ENCODE data around the gene PPM1G.
A peak's percentile ranks its signal among the peaks of the same experiment; 100 is the strongest.
"Not testable (repeated sequence)": the region's sequence is repeated elsewhere in the genome, so short reads cannot be mapped to it uniquely, and the experiment has no call there.

PPM1G gene, protein sequence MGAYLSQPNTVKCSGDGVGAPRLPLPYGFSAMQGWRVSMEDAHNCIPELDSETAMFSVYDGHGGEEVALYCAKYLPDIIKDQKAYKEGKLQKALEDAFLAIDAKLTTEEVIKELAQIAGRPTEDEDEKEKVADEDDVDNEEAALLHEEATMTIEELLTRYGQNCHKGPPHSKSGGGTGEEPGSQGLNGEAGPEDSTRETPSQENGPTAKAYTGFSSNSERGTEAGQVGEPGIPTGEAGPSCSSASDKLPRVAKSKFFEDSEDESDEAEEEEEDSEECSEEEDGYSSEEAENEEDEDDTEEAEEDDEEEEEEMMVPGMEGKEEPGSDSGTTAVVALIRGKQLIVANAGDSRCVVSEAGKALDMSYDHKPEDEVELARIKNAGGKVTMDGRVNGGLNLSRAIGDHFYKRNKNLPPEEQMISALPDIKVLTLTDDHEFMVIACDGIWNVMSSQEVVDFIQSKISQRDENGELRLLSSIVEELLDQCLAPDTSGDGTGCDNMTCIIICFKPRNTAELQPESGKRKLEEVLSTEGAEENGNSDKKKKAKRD

GRCh38 chr2:27409321-27410073 is at the start of gene PPM1G:
Gene PPM1G (minus strand): TSS chr2:27409591. CDS start chr2:27409422, 169 bp downstream.
- peak; percentile 92 for DNase-seq

DNA sequence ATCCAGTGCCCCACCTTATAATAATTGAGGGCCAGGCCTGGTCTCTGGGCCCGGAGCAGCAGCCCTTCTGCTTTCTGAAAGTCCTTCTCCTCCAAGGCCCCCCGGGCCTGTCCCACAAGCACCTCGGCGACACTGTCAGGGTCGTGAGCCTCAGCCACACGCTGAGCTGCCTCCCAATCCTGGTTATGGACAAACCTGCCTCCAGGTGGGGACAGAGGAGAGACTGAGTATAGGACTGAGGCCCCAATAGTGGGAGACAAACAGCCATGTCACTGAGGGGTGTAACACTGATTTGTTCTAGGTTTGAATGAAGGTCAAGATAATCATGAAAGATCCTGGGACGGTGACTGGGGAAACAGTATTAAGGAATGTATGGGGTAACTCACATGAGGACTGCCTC is 44.6 kb upstream of the PPM1G start:
- DNase-seq = no peak

DNA sequence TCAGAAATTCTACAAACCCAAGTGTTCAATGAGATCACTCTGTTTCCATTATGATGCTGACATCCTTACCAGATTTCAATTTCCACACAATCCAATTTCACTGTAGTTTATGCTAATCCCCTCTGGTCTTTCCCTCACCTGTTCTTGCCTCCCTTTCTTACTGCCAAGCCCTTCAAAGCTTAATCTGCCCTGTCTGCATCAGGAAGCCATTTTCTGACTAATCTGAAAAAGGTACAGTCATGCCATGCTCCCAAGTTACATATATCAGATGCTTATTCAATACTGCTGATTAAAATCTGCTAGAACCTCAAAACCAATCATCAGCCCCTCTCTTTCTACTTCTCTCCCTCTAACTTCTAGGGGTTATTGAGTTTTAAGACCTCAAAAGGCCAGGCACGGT is 41.7 kb upstream of the PPM1G start:
- no peak for DNase-seq

GRCh38 chr2:27448381-27448780 is 39.0 kb upstream of the PPM1G start:
- DNase-seq = no peak

- no peak for DNase-seq
Measured at GRCh38 chr2:27446057-27446456, 36.7 kb upstream of the PPM1G start.

DNA sequence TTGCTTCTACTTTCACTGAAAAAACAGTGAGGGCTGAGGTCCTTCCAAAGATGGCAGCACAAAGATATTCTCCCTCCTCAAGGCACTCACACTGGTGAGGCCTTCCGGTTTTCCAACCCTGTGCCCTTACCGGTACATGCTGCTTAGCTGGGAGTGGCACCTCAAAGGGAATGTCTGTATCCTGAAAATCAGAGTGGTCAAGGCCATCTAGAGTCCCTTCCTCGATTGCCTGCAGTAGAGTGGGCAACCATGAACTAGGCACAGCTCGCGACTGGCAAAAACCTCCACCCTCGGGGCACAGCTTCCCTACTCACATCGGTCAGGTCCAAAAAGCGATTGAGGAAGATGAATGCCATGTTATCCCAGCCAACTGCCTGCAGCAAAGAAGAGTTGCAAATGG is 36.2 kb upstream of the PPM1G start:
- DNase-seq = no peak

DNA sequence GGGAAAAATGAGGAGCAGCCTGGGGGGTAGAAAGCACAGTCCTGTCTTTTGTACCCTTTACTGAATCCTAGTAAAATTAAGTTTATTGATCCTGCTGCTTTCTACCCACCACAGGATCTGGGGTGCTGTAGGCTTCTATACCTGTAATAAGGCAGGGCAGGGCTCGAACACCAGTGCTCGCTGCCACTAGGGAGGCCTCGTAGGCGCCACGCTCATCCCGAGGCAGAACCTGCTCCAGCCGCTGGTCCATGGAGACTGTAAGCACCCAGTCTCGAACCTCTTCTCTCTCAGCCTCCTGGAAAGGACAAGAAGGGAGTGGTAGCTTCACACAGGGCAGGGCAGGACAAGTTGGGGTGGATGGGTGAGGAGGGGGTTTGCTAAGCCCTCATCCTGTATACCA is 35.8 kb upstream of the PPM1G start:
- no peak for DNase-seq

- DNase-seq = no peak
Measured at GRCh38 chr2:27442920-27443282, 33.5 kb upstream of the PPM1G start.

DNA sequence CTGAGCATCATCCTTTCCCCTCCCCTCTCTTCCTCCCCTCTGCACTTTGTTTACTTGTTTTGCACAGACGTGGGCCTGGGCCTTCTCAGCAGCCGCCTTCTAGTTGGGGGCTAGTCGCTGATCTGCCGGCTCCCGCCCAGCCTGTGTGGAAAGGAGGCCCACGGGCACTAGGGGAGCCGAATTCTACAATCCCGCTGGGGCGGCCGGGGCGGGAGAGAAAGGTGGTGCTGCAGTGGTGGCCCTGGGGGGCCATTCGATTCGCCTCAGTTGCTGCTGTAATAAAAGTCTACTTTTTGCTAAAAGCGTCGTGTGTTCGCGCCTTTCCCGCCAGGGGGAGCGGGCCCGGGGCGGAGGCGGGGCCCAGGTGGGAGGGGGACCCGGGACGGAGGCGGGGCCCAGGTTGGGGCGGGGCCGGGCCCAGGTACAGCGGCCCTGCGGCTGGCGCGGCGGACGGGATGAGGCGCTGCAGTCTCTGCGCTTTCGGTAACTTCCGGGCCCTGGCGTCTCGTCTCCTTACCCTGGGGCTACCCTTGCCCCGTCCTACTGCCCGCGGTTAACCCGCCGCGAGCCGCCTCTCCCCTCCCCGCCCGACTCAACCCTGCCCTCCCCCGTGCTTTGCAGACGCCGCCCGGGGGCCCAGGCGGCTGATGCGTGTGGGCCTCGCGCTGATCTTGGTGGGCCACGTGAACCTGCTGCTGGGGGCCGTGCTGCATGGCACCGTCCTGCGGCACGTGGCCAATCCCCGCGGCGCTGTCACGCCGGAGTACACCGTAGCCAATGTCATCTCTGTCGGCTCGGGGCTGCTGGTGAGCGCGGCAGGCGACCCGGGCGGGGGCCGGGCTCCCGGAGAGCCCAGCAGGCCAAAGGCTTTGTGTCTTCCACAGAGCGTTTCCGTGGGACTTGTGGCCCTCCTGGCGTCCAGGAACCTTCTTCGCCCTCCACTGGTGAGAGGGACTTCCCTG is 32.8 kb upstream of the PPM1G start, which contains the start of gene KRTCAP3:
Gene KRTCAP3 (plus strand): TSS at position 424 of the 962 bp plus-strand sequence. CDS start 32 bp downstream, at position 456.
- peak; percentile 72 for DNase-seq

- no peak for DNase-seq
Measured at GRCh38 chr2:27441226-27441926, 32.0 kb upstream of the PPM1G start.

DNA sequence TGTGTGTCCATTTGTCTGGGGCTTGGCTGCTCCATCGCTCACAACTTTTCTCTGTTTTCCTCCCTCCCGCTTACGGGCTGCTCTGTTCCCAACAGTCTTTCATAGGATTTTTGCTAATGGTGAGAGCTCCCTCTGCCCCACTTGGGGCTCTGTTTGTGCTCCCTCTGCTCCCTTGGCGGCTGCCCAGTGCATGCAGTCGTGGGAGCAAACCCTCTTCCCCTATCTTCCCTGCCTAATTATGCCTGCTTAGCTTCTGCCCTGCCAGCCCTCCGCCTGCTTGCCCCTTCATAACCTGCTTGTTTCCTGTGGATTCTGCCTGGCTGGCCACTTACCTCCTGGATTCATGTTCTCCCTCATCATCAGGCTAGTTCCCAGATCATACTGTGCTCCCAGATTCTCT is 26.2 kb upstream of the PPM1G start:
- no peak for DNase-seq

GRCh38 chr2:27431395-27431794 is 22.0 kb upstream of the PPM1G start:
- no peak for DNase-seq

DNA sequence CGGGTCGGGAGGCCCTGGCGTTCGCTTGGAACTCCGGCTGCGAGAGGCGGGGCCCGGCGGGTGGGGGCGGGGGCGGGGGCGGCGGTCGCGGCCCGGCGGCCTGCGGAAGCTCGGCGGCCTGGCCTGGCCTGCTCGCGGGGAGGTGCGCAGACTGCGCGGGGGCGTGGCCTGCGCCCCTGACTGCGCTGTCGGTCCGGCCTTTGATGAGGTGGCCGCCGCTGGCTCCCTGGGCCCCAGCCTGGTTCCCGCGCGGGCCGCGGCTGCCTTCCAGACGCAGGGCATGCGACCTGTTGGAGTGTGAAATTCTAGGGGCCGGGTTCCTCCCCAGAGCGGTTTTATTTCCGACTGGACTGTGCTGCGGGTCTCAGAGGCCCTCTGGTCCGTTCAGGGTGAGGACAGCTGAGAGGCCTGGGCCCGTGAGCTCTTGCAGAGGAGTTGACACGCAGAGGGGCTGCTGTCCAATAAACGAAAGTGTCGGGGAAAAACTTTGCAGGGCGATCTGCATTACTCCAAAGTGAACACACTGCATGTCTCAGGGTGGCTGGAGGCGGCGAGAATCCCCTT is 19.7 kb upstream of the PPM1G start:
- DNase-seq = peak; percentile 76

GRCh38 chr2:27428213-27428977 is 19.0 kb upstream of the PPM1G start, which contains the start of gene NRBP1:
Gene NRBP1 (plus strand): TSS chr2:27428631. CDS start chr2:27433274, 4,643 bp downstream.
- peak; percentile 84 for DNase-seq

DNA sequence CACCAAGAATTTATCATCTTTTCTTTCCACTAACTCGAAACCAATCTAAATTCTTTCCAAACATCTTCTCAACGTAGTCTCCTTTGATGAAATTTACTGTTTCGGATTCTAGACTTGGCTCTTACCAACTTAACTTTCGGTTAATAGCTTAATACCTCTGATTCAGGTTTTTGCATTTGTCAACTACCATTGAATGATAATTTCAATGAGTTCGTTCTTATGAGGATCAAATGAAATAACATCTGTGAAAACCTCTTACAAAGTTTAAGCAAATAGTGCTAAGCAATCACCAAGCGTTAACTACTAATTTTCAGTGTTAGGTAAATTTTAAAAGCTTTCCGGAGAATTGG is 18.4 kb upstream of the PPM1G start:
- no peak for DNase-seq

DNA sequence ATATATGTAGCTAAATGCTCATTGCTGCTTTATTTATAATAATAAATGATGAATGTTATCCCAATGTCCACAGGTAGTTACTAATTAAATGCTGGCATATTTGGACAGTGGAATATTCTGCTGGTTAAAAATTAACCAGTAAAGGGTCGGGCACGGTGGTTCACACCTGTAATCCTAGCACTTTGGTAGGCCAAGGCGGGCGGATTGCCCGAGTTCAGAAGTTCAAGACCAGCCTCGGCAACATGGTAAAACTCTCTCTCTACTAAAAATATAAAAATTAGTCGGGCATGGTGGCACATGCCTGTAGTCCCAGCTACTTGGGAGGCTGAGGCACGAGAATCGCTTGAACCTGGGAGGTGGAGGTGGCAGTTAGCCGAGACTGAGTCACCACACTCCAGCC is 15.6 kb upstream of the PPM1G start:
- not testable (repeated sequence) for DNase-seq

DNA sequence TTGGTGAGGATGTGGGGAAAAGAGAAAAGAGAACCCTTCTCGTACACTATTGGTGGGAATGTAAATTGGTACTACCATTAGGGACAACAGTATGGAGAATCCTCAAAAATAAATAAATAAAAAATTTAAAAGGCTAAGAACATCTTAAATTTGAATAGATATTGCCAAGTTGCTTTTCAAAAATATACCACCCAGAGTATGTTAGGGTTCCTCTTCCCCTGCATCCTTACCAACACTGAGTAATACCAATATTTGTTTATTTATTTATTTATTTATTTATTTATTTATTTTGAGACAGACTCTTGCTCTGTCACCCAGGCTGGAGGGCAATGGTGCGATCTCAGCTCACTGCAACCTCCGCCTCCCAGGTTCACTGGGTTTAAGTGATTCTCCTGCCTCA is 13.6 kb upstream of the PPM1G start:
- no peak for DNase-seq

- no peak for DNase-seq
Measured at GRCh38 chr2:27421660-27422250, 12.4 kb upstream of the PPM1G start.

- DNase-seq = no peak
Measured at GRCh38 chr2:27420996-27421395, 11.6 kb upstream of the PPM1G start.

DNA sequence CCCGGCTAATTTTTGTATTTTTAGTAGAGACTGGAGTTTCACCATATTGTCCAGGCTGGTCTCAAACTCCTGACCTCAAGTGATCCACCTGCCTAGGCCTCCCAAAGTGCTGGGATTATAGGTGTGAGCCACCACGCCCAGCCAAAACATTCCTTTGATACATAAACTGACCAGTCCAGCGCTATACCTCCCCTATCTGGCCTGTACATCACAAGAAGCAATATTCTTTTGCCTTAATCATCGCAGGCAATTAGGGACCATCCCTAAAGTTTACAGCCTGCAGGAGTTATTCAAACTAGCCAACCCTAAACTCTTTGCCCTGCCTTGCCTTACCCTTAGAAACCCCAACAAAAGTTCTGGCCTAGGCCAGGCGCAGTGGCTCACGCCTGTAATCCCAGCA is 6.8 kb upstream of the PPM1G start:
- DNase-seq = no peak
